ENCODE data around the gene OPN4. TPM values are rescaled to one million over a fixed set of nuclear protein-coding genes. Genes with fewer than 3 reads are reported as not detected.
A peak's percentile ranks its signal among the peaks of the same experiment; 100 is the strongest.

OPN4 gene
- total RNA-seq, 1 donor from 2014 or later: not detected

DNA sequence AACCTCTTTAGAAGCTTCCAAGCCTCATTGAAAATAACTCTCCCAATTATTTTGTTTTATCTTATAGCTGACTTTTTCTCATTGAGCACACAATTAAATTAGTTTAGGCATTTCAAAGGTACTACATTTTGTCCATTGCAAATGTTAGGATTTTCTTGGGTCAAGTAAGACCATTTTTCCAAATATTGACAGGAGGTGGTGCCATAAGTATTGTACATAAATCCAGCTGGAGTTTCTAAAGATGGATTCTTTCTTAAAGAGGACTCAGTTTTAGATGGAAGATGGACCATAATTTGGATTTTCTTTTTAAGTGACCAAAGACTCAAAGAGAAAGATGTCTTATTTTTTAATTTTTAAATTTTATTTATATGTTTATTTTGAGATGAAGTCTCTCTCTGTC, 12.3 kb upstream of the OPN4 start:
- no peaks in the 10 kb centered on the region for H3K9me3 Mint-ChIP-seq (ENCODE audit: unreplicated experiment)
- H3K36me3 Mint-ChIP-seq (ENCODE audit: low read depth, unreplicated experiment): no peaks in the 10 kb centered on the region
- no peaks in the 10 kb centered on the region for H3K79me2 ChIP-seq (ENCODE audit: insufficient read depth, low read length)
- peaks cover 19% of the 10 kb centered on the region for H3K4me1 Mint-ChIP-seq (ENCODE audit: low read depth, unreplicated experiment)
- no peaks in the 10 kb centered on the region for H4K20me1 ChIP-seq (ENCODE audit: insufficient read depth, low read length)
- no peaks in the 10 kb centered on the region for H3K27me3 Mint-ChIP-seq (ENCODE audit: low read depth, unreplicated experiment)
- no peaks in the 10 kb centered on the region for H3K36me3 ChIP-seq (ENCODE audit: insufficient read depth, low read length)
- no peak overlapping the region for H2AFZ ChIP-seq (ENCODE audit: low read depth, low read length)
- no peak overlapping the region for H3K27ac Mint-ChIP-seq (ENCODE audit: unreplicated experiment)
- no peaks in the 10 kb centered on the region for H3K27me3 ChIP-seq (ENCODE audit: insufficient read depth, low read length)
- H3K4me3 Mint-ChIP-seq (ENCODE audit: unreplicated experiment): no peak overlapping the region
- H3K27ac ChIP-seq (ENCODE audit: low read depth, low read length): no peak overlapping the region
- DNase-seq (ENCODE audit: low read depth) (no peak), FAIRE-seq (no peak)
- H3K9me3 ChIP-seq (ENCODE audit: insufficient read depth, low read depth, low read length): no peaks in the 10 kb centered on the region
- H3K4me1 ChIP-seq (ENCODE audit: insufficient read depth, low read length): no peaks in the 10 kb centered on the region
- no peak overlapping the region for H3K4me2 ChIP-seq (ENCODE audit: low read length)
- H3K4me3 ChIP-seq (ENCODE audit: insufficient read depth, low read depth, low read length): no peak overlapping the region
- no peak overlapping the region for H3K9ac ChIP-seq (ENCODE audit: low read length)
- TF ChIP-seq EZH2 (IDR thresholded peaks at IDR 0.05; ENCODE audit: insufficient read depth, low read length): no peak
- TF ChIP-seq, protein P1, sequence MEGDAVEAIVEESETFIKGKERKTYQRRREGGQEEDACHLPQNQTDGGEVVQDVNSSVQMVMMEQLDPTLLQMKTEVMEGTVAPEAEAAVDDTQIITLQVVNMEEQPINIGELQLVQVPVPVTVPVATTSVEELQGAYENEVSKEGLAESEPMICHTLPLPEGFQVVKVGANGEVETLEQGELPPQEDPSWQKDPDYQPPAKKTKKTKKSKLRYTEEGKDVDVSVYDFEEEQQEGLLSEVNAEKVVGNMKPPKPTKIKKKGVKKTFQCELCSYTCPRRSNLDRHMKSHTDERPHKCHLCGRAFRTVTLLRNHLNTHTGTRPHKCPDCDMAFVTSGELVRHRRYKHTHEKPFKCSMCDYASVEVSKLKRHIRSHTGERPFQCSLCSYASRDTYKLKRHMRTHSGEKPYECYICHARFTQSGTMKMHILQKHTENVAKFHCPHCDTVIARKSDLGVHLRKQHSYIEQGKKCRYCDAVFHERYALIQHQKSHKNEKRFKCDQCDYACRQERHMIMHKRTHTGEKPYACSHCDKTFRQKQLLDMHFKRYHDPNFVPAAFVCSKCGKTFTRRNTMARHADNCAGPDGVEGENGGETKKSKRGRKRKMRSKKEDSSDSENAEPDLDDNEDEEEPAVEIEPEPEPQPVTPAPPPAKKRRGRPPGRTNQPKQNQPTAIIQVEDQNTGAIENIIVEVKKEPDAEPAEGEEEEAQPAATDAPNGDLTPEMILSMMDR (IDR thresholded peaks at IDR 0.05; ENCODE audit: insufficient read depth, low read depth, low read length): no peak

DNA sequence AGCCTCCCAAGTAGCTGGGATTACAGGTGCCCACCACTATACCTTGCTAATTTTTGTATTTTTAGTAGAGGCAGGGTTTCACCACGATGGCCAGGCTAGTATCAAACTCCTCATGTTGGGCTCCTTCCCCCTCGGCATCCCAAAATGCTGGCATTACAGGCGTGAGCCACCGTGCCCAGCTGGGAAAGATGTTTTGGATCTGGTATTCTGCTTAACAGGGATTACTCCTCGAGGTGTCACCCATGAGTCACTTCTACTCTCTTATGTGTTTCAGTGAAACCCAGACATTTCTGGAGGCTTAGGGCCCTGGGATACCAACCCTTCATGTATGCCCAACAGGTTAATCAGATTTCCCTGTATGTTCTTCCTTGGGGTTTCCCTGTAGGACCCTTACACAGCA, 11.8 kb upstream of the OPN4 start:
- Mint-ChIP-seq H3K27ac (ENCODE audit: unreplicated experiment) (no peak overlapping the region), H3K4me1 (ENCODE audit: low read depth, unreplicated experiment) (peaks cover 19% of the 10 kb centered on the region), H3K36me3 (ENCODE audit: low read depth, unreplicated experiment) (no peaks in the 10 kb centered on the region), H3K9me3 (ENCODE audit: unreplicated experiment) (no peaks in the 10 kb centered on the region), H3K27me3 (ENCODE audit: low read depth, unreplicated experiment) (no peaks in the 10 kb centered on the region), H3K4me3 (ENCODE audit: unreplicated experiment) (no peak overlapping the region)
- Histone ChIP-seq H4K20me1 (ENCODE audit: insufficient read depth, low read length) (no peaks in the 10 kb centered on the region), H3K27ac (ENCODE audit: low read depth, low read length) (no peak overlapping the region), H3K9ac (ENCODE audit: low read length) (no peak overlapping the region), H3K9me3 (ENCODE audit: insufficient read depth, low read depth, low read length) (no peaks in the 10 kb centered on the region), H3K4me3 (ENCODE audit: insufficient read depth, low read depth, low read length) (no peak overlapping the region), H3K4me2 (ENCODE audit: low read length) (no peak overlapping the region), H3K4me1 (ENCODE audit: insufficient read depth, low read length) (no peaks in the 10 kb centered on the region), H3K27me3 (ENCODE audit: insufficient read depth, low read length) (no peaks in the 10 kb centered on the region), H2AFZ (ENCODE audit: low read depth, low read length) (no peak overlapping the region), H3K79me2 (ENCODE audit: insufficient read depth, low read length) (no peaks in the 10 kb centered on the region), H3K36me3 (ENCODE audit: insufficient read depth, low read length) (no peaks in the 10 kb centered on the region)
- TF ChIP-seq, protein P1 (IDR thresholded peaks at IDR 0.05; ENCODE audit: insufficient read depth, low read depth, low read length): no peak
- TF ChIP-seq EZH2 (IDR thresholded peaks at IDR 0.05; ENCODE audit: insufficient read depth, low read length): no peak
- peak; percentile 23 for DNase-seq (ENCODE audit: low read depth)
- no peak for FAIRE-seq

DNA sequence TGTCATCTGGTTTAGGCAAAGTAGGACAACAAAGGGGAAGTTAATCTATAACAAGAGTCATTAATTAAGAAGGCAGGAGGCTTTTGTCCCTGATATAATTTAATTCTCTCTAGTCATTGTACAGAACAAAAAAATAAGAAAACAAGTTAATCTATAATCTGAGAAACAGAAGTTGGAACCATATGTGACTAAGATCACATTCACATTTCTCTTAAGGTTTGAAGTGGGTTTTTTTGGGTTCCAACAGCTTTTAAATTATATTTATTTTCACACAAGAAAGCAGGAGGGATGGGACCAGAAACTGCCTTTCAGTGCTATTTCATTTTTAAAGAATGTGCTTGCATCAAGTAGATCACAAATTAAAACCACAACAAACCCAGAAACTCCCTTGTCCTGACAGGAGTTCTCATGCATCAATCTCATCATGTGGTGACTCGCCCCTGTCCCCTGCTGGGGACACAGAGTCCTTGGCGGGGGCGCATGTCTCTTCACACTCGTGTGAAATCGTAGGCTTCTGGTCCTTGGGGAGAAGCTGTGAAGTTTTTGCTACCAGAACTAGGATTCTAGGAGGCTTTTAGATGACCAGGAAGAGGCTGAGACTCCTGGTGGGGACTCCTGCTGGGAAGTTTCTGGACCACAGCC, 10.1 kb upstream of the OPN4 start:
- DNase-seq (ENCODE audit: low read depth): peak; percentile 29
- TF ChIP-seq, protein P1 (IDR thresholded peaks at IDR 0.05; ENCODE audit: insufficient read depth, low read depth, low read length): no peak
- no peak for TF ChIP-seq EZH2 (IDR thresholded peaks at IDR 0.05; ENCODE audit: insufficient read depth, low read length)
- Histone ChIP-seq H3K27me3 (ENCODE audit: insufficient read depth, low read length) (no peaks in the 10 kb centered on the region), H3K36me3 (ENCODE audit: insufficient read depth, low read length) (no peaks in the 10 kb centered on the region), H3K9me3 (ENCODE audit: insufficient read depth, low read depth, low read length) (no peaks in the 10 kb centered on the region), H3K4me1 (ENCODE audit: insufficient read depth, low read length) (peaks cover 4% of the 10 kb centered on the region), H3K4me2 (ENCODE audit: low read length) (no peak overlapping the region), H3K4me3 (ENCODE audit: insufficient read depth, low read depth, low read length) (no peak overlapping the region), H3K79me2 (ENCODE audit: insufficient read depth, low read length) (no peaks in the 10 kb centered on the region), H3K27ac (ENCODE audit: low read depth, low read length) (no peak overlapping the region), H3K9ac (ENCODE audit: low read length) (no peak overlapping the region), H2AFZ (ENCODE audit: low read depth, low read length) (no peak overlapping the region), H4K20me1 (ENCODE audit: insufficient read depth, low read length) (no peaks in the 10 kb centered on the region)
- FAIRE-seq: no peak
- peak overlapping the region; percentile 37 for H3K4me3 Mint-ChIP-seq (ENCODE audit: unreplicated experiment)
- H3K27ac Mint-ChIP-seq (ENCODE audit: unreplicated experiment): no peak overlapping the region
- peaks cover 19% of the 10 kb centered on the region for H3K4me1 Mint-ChIP-seq (ENCODE audit: low read depth, unreplicated experiment)
- H3K9me3 Mint-ChIP-seq (ENCODE audit: unreplicated experiment): no peaks in the 10 kb centered on the region
- H3K27me3 Mint-ChIP-seq (ENCODE audit: low read depth, unreplicated experiment): peaks cover 3% of the 10 kb centered on the region
- no peaks in the 10 kb centered on the region for H3K36me3 Mint-ChIP-seq (ENCODE audit: low read depth, unreplicated experiment)

Measured in astrocyte (in vitro differentiated cells and primary cell).